Measurements from ENCODE around the gene OLR1.
A peak's percentile ranks its signal among the peaks of the same experiment; 100 is the strongest.

GRCh38 chr12:10175846-10176636 is 4.1 kb upstream of the OLR1 start:
- TF ChIP-seq, protein P1, sequence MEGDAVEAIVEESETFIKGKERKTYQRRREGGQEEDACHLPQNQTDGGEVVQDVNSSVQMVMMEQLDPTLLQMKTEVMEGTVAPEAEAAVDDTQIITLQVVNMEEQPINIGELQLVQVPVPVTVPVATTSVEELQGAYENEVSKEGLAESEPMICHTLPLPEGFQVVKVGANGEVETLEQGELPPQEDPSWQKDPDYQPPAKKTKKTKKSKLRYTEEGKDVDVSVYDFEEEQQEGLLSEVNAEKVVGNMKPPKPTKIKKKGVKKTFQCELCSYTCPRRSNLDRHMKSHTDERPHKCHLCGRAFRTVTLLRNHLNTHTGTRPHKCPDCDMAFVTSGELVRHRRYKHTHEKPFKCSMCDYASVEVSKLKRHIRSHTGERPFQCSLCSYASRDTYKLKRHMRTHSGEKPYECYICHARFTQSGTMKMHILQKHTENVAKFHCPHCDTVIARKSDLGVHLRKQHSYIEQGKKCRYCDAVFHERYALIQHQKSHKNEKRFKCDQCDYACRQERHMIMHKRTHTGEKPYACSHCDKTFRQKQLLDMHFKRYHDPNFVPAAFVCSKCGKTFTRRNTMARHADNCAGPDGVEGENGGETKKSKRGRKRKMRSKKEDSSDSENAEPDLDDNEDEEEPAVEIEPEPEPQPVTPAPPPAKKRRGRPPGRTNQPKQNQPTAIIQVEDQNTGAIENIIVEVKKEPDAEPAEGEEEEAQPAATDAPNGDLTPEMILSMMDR (conservative IDR thresholded peaks at IDR 0.05 in 1 of 2, IDR thresholded peaks at IDR 0.05 in 1 of 2; ENCODE audit: extremely low read depth in 1 of 2, insufficient read depth in 1 of 2, low read depth in 1 of 2, low read length in 2 of 2) = peak in 1 of 2 donors; percentile 30
- TF ChIP-seq EZH2 (IDR thresholded peaks at IDR 0.05; ENCODE audit: borderline replicate concordance, low read length) = no peak

Data from mammary epithelial cell (primary cell).